Activated naive CD4-positive, alpha-beta T cell (primary cell): ENCODE results near the gene TRAK1.
"Not testable (repeated sequence)": the region's sequence is repeated elsewhere in the genome, so short reads cannot be mapped to it uniquely, and the experiment has no call there.

Experiments used
- DNase-seq, 4 experiments: peaks; one replicate each; lab custom pipeline; 2025; lab: John Stamatoyannopoulos, UW

The TRAK1 gene

GRCh38 chr3:42090973-42091731, at the start of gene TRAK1:
Gene TRAK1 (plus strand): TSS chr3:42091357. CDS start chr3:42091470, 113 bp downstream.
- DNase-seq: no peak

- DNase-seq: no peak
Measured at GRCh38 chr3:42042747-42043098, 48.4 kb upstream of the TRAK1 start.

DNA sequence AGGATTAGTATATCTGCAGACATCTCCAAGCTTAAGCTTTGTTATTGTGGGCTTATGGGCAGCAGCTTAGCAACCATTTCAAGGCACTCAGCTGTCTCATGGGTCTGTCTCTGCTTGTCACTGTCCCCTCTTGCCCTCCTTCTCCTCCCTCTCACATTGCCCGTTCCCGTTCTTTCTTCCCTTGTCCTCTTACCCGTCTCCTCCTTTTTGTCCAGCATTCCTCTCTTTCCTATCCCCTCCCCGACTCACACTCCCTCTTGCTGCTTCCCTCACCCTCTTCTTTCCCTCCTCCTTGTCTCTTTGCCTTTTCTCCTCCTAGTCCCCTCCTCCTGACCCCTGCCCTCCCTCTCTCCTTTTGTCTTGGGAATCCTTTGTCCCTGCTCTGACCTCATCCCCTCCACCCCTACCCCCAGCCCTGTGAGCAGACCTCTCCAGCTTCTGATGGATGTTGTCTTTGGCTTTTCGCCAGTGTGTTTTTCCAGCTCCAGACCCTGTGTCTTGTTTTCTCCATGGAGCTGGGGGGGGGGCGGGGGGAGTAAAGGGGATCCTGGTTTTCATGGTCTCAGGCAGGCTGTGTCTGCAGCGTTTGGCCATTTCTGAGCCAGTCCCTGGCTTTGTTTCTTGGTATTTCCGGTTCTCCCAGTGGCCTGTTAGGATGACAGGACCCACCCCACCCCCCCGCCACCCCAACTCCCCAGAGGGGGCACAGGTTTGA, 47.9 kb upstream of the TRAK1 start:
- DNase-seq: no peak

DNA sequence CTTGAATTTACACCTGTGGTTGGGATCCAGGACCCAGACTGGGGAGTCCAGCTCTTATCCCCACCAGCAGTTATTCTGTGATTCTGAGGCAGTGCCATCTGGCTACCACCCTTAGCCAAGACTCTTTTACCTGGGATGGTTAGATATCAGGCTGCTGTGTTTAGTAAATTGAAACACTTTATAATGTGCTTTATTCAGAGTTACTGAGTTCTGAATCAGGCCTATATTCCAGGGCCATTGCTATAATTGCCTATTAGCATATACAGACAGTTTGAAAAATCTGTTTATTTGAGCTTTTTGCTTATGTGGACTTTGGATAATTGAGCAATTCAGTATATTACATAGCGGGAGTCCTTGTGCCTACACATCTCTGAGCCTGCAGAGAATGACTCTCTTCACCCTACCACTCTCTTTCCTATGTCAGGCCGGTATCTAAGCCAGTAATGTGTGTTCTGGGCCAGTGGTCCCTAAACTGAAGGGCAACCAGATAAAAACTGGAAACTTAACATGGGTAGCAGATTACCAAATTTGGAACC, 45.4 kb upstream of the TRAK1 start:
- DNase-seq: no peak

DNA sequence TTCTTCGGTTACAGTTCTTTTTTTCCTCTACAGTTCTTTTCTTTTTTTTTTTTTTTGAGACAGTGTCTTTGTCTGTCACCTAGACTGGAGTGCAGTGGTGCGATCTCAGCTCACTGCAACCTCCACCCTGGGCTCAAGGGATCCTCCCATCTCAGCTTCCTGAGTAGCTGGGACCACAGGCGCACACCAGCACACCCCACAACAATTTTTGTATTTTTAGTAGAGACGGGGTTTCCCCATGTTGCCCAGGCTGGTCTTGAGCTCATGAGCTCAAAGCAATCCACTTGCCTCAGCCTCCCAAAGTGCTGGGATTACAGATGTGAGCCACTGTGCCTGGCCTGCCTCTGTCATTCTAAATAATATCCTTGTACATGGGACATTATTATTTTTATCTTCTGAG, 42.6 kb upstream of the TRAK1 start:
- not testable (repeated sequence) for DNase-seq

DNA sequence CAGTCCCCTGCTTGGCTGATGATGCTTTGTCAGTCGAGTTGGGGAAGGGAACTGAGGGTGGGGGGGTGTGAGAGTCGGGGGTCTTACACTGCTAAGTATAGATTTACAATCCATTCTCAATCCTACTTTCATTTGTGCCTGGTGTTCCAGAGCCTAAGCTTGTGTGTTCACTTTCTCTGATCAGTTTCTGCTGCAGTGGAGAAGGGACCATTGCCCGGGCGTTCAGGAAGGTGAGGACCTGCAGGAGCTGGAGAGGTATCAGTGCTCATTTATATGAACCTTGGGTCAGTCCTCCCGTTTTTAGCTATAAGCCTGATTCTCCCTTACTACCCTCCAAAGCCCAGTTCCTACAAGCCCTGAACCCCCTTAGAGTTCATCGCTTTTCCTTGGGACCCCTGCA, 41.0 kb upstream of the TRAK1 start:
- DNase-seq: no peak

DNA sequence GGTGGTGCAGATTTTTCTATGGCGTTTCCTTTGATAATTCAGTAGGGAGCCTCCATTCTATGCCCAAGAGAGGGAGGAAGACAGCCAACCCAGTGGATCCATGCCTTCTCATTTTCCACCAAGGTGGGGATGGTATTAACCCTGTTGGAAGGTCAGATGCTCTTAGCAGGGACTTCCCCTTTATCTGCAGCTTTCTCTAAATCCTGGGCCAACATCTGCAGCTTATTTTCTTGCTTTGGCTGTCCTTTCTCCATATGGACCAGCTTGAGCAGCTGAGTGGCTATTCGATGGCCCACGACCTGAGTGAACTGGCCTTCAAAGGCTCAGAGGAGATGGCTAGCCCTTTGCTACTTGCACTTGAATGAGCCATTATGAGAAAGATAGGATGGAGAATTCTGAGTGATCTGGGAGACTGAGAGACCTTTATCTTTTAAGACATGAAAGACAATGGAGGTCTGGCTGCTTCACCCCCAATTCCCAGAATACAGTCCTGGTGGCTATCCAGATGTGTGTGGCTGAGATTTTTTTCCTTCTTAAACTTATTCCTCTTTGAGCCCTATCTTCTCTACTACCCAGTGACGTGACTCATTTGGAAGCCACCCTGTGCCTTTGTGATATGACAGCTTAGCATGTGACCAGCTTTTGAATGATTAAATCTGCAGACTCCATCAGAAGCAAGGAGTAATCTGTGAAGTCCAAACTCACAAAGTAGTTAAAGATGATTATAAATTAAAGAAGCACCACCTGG, 39.6 kb upstream of the TRAK1 start:
- no peak for DNase-seq

DNA sequence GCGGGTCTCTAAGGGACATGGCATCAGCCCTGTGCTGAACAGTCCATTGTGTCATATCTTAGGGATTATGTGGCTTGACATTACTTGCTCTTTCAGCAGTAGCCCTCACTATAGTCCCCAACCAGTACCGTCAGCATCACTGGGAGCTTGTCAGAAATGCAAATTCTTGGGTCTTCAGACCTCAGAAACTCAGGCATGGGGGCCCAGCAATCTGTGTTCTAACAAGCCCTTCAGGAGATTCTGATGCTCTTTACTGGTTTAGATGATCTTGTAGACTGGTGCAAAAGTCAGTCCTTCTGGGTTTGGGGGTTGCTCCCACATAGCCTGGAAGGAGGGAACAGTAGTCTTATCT, 39.0 kb upstream of the TRAK1 start:
- DNase-seq: no peak

DNA sequence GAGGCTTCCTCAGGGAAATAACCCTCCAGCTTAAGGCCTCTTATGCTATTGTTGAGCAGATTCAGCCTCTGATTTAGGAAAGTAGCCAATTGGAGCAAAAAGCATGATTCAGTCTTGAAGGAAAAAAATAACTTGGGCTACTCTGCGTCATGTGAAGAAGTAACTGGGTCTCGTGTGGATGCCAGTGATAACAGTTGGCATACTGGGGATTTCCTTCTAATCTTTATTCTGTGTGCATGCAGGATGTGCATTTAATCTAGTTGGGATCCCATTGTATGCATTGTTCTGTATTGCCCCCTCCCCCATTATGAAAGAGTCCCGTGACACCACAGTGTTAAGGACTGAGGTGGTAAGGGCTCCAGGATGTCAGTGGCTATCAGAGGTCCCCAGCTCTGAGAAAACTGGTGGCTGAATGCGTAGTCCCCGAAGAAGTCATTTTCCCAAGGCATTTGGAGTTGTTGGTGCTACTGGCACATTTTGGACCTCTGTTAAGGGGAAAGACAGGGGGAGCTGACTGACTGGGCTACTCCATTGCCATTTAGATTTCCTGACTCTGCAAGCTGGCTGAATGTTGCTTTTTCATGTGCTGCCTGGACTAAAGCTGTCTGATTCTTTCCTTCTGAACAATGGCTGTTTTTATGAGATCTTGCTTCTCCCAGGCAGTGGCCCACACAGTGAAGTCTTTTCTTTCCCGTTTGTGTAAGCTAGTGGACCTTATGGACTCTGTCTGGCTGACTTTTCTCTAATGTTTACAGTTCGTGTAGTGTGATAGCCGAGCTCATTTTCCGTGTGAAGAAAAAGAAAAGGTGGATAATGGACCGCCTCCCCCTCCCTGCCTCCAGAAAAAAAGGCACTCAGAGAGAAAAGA, 38.4 kb upstream of the TRAK1 start:
- no peak for DNase-seq

- no peak for DNase-seq
Measured at GRCh38 chr3:42053476-42053875, 37.7 kb upstream of the TRAK1 start.

GRCh38 chr3:42055291-42055690, 35.9 kb upstream of the TRAK1 start:
- no peak for DNase-seq

- DNase-seq: no peak
Measured at GRCh38 chr3:42056840-42057239, 34.3 kb upstream of the TRAK1 start.

GRCh38 chr3:42057561-42058211, 33.5 kb upstream of the TRAK1 start:
- no peak for DNase-seq

GRCh38 chr3:42061025-42061712, 30.0 kb upstream of the TRAK1 start:
- no peak for DNase-seq

DNA sequence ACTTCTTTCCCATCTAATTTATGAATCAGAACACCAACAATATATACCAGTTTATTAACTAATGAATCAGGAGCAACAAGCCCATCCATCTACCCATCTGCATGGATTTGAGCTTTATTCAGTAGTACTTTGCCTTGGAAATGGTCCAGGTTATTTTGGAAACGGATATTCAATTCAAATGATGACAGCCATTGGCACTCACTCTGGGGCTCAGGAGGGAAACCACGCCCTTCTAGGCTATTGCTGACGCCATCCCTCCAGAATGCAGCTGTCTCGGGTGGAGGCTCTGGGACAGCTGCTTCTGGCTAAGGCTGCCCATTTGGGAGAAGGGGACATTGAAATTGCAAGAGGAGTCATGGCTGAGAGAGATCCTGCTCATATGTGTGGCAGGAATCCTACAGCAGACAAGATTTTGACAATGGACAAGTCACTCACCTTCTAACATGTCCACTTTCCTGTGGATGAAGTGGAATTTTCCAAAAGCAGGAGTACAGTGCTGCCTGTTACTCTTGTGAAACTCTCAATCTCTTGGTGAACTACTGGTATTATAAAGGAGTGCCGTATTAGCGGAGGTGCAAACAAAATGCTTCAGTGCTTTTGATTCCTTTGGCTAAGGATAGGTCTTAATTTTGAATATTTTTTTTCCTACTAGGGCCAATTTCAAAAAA, 29.3 kb upstream of the TRAK1 start:
- no peak for DNase-seq

DNA sequence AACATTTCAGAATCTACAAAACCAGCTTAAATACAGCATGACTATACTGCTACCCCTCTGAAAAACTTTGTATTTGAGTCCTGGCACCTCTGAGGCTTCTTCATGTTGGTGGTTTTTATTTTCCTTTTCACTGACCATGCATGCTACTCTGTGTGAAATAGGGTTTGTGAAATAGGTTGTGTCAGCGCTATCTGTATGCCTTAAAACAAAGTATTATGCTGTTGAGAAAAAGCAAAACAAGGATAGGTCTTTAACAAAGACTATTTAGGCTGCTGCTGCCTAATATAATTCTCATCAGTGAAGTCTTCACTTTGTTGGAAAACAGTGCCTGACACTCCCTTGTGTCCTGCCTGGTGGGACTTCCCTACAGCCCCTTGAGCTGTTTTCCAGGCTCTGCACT, 28.7 kb upstream of the TRAK1 start:
- DNase-seq: no peak

DNA sequence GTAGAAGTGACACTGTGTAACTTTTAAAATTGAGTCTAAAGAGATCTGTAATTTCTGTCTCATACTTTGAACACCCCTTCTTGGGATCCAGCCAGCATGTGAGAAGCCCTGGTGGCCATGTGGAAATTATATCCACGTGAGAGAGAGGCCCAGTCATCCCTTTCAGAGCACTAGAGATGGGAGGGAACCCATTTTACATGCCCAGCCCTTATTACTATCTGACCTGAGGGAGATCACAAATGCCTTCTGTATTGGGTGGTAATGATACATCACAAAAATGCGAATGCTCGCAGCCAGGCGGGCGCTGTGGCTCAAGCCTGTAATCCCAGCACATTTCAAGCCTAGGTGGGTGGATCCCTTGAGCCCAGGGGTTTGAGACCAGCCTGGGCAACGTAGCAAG, 27.3 kb upstream of the TRAK1 start:
- DNase-seq: no peak

DNA sequence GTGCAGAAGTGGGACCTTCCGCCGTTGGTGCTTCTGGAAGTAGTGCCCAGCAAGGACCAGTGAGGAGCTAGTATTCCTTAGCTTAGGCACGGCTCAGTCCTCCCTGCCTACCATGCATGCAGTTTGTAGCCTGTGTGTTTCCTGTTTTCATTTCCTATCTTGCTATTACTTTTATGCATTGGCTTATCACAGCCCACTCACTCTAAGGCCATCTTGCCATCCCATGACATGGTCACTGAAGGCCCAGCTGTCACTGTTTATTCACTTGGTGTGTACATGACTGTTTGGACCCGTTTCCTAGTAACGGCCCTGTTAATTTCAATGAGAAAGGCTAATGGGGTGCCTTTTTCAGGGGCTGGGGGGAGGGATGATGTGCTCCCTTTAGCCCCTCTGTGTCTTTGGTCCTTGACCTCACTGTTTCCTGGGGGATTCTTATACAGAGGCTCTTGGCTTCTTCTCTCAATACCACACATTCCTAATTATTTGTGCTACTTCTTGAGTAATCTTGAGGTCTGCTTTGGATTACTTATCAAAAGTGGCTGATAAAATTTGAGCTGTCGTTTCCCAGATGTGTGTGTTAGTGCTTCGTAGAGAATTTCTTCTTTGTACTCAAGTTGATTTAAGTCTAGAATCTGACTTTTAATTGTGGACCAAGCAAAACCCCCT, 24.5 kb upstream of the TRAK1 start:
- DNase-seq: no peak

DNA sequence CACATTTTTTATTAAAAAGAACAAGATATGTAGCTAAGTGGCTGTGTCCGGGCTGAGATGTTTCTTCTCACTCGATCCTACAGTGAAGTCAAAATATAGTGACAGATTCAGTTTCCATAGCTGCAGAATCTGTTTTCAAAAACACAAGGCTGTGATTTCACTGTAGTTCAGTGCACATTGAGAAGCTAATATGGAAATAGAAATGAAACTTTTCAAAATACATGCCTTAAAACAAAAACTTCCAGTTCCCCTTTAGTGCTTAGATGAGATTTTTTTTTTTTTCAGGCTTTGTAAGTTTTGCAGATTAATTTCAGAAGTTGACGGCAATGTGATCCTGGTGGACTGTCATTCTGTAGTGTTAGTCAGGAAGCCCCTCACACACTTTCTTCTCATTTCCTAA, 23.8 kb upstream of the TRAK1 start:
- no peak for DNase-seq
